GM08714 (cell line): ENCODE measurements around the gene THTPA.
A peak's percentile ranks its signal among the peaks of the same experiment; 100 is the strongest.

Experiments used
- H3K4me3 ChIP-seq: fragments of 200-500 bp; sonication (Bioruptor generic); 2 replicates; pipeline ENCODE4 v1.5.1; 2014; ENCODE audit warnings: mild to moderate bottlenecking, low read length, inconsistent platforms
- ZNF274 ChIP-seq: IDR thresholded peaks from 2 replicates; pipeline ENCODE4 v1.6.1; 2012; ENCODE audit warnings: mild to moderate bottlenecking, low read depth, low read length

The THTPA gene, protein sequence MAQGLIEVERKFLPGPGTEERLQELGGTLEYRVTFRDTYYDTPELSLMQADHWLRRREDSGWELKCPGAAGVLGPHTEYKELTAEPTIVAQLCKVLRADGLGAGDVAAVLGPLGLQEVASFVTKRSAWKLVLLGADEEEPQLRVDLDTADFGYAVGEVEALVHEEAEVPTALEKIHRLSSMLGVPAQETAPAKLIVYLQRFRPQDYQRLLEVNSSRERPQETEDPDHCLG

DNA sequence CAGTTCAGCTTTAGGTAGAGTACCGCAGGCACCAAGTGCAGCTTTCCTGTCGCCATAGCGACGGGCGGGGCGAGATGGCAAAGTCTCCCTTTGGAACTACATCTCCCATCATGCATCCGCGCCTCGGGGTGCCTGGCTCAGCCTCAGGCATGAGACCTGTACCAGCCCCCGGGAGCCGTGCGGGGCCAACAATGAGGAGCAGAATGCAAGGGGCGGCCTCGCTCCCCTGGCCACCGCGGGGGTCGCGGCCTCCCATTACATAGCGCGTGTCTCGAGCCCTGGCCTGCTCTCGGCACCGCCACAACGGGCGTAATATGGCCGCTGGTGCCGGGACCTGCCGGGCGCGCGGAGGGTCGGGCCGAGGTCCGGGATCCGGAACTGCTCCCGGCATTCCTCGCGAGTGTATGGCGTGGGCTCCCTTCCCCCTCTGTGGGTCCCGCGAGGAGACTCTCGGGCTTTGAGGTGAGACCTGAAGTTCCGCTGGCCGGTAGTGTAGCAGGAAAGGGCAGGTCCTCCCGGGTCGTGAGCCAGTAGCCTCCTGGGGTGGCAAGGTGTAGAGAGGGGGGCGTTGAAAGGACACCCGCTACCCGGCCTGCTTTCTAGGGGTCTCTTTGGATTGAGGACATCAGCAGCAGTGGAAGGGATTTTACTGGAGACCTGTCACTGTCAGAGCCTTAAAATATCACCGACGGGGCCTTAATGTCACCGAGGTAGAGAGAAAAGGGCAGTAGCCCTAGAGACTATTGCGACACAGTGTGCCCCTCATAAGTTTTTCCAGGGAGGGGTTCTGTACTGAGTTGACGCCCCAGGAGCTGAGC is at the start of gene THTPA:
TSS of gene THTPA (plus strand) at position 390 of the 818 bp plus-strand sequence. CDS start 487 bp downstream, outside the sequence.
- no peak for TF ChIP-seq ZNF274
- H3K4me3 ChIP-seq: peak within 1 kb of the TSS; percentile 79

GRCh38 chr14:23512156-23512555 is 43.9 kb upstream of the THTPA start:
- no peak overlapping the region; the same call in 1 of the 2 replicates for H3K4me3 ChIP-seq
- TF ChIP-seq ZNF274: no peak

DNA sequence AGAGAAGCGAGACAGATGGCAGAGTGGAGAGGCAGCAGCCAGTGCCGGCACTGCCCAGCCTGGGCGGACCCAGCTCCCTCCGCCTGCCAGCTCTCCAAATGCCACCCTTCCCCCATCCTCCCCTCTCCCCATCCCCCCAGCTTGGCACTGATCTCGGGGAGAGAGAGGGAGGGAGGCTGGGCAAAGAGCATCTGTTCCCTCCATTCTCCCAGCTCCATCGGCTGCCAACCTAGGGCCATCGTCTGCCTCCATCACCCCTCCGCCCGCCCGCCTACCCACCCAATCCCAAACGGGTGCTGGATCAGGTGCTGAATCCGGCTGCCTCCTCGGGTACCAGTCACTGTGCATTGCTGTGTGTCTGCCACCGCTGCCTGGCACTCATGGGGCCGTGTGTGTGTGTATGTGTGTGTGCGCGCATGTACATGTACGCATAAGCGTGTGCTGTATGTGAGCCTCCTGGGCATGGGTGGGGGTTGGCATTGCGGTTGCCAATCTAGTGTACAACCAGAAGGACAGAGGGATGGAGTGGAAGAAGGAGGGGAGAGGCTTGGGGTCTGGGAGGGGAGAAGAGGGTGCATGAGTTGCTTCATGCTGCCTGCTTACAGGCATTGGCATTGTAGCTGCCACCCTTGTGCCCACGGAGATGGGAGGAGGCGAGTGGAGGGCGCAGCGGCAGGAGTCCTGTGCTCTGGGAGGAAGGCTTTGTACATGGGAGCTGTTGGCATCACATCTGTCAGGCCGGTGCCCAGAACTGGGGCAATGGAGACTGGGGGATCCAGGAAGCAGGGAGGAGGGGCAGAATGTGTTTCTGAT is 42.9 kb upstream of the THTPA start:
- H3K4me3 ChIP-seq: no peak overlapping the region
- TF ChIP-seq ZNF274: no peak

DNA sequence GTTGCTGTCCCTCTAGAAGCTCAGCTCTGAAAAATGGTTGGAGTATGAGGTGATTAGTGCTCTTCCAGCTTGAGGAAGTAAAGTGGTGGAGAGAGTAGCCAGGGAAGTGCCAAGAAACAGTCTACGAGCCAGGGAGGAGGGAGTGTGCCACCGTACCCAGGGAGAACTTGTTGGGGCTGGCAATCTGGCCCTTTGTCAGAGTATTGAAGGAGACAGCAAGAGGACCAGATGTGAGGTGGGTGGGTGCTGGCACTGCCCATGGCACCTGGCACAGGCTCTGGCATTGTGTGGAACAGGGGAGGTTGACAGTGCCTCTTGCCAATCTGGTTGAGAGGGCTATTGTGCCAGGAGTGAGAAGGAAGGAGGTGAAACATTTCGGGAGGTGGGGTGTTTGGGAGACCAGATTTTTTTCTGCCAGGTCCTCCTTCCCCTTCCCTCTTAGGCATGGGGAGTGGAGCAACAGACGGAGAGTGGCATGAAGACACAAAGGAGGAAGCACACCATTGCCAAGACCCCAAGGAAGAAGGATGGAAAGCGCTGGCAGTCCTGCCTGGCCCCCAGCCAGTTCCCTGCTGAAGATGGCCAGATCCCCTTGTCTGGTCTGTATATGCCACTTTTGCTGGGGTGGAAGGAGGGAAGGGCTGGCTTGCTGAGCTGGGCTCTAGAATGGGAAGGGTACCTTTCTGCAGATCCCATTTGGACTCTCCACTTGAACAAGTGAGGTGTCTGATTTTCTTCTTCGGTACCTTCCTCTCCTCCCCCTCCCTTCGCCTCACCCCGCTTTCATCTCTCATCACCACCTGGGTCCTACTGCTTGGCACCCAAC is 42.0 kb upstream of the THTPA start:
- TF ChIP-seq ZNF274: no peak
- H3K4me3 ChIP-seq: no peak overlapping the region

- H3K4me3 ChIP-seq: no peak overlapping the region
- TF ChIP-seq ZNF274: no peak
Measured at GRCh38 chr14:23514644-23514957, 41.5 kb upstream of the THTPA start.

DNA sequence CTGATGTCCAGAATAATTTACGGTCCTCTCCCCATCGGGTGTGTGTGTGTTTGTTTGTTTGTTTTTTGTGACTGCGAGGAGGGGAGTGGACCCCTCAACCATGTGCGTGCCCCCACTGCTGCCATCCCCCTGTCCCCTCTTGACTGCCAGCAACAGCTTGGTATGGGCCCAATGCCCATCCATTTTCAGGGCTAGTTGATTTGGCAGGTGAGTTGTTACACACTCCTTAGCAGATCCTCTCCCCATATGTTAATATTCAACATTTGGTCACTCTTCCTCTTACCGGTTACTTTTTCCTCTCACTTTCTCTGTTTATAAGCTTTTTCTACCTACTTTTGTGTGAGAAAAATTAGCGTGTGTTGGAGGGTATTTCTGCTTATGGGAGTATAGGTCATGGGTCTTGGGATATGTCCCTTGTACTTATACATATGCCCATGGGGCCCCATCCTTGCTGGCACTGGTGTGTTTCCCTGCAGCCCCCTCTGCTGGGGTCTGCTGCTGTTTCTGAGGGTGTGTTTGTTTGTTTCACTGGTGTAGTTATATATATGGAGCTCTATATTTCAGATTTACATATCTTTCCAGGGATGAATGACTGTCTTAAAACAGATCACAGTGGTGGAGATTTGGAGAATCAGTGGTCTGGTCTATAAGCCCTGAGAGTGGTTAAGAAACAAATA is 38.3 kb upstream of the THTPA start:
- H3K4me3 ChIP-seq: no peak overlapping the region

DNA sequence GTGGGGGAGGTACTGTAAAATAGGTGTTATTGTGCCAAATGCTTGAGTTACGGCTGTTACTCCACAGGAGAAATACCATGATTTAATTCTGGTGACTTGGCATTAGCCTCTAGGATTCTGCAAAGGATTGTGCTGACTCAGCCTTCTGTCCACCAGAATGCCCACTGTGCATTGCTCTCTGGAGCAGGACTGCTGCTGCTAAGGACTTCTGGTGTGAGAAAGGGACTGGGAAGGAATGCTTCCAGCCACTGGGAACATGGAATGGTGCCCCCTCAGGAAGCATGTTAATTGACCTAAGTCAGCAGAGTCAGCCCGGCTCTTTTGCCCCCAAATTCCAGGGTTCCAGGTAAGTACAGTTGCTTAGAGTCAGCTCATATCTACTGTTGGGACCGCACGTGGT is 37.4 kb upstream of the THTPA start:
- H3K4me3 ChIP-seq: no peak overlapping the region
- no peak for TF ChIP-seq ZNF274

More for the DNA sequence above, 38.3 kb upstream of the THTPA start:
- TF ChIP-seq ZNF274: no peak

DNA sequence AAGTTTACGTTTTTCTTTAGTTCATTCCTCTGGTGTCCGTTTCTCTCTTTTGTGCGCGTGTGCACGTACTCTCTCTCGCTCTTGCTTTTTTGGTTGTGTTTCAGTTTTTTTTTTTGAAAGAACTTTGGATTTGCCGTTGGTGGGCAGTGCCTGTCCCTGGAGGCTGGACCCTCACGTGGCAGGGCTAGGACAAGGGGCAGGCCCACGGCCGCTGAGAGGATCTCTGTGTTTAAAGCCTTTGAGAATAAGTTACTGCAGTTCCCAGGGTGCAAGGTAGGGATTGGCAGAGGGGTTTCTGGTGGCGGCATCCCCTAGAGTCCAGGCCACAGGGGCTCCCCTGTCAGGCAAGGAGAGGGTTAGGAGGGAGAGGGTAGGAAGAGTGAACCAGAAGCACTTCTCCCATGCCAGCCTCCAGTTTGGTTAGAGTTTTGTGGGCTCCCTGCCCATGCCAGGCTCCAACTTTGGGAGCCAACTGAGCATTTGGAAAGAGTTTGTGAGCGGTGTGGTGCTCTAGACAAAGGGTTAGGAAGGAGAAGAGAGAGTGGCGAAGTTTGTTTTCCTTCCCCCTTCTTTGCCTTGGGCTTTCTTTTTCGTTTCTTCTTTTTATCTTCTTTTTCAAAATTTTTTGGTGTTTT is 35.1 kb upstream of the THTPA start:
- no peak for TF ChIP-seq ZNF274
- no peak overlapping the region for H3K4me3 ChIP-seq

GRCh38 chr14:23521785-23522640 is 34.1 kb upstream of the THTPA start:
- no peak for TF ChIP-seq ZNF274
- no peak overlapping the region for H3K4me3 ChIP-seq

DNA sequence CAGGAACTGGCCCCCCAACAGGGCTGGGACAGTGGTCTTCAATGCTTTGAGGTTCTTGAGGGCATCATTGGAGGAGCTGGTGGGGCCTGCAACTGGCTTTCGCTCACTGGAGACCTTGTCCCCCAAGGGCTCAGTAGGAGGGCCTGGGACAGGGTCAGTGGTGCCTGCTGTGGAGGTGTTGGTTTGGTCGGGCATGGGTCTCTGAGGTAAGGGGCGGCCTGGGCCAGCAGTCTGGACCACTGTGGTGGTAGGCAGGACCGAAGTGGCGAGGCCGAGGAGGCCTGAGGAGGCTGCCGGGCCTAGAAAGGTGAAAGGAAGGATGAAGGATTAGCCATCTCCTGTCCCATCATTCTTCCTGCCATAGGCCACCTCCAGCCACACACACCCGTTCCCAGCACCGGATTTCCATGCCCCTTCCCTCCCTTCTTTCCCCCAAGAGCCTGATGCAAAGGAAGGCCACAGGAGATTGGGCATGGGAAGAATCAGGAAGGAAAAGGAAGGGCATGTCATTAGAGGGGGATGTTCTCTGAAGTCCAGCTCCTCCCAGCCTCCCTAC is 33.4 kb upstream of the THTPA start:
- no peak for TF ChIP-seq ZNF274
- no peak overlapping the region for H3K4me3 ChIP-seq

DNA sequence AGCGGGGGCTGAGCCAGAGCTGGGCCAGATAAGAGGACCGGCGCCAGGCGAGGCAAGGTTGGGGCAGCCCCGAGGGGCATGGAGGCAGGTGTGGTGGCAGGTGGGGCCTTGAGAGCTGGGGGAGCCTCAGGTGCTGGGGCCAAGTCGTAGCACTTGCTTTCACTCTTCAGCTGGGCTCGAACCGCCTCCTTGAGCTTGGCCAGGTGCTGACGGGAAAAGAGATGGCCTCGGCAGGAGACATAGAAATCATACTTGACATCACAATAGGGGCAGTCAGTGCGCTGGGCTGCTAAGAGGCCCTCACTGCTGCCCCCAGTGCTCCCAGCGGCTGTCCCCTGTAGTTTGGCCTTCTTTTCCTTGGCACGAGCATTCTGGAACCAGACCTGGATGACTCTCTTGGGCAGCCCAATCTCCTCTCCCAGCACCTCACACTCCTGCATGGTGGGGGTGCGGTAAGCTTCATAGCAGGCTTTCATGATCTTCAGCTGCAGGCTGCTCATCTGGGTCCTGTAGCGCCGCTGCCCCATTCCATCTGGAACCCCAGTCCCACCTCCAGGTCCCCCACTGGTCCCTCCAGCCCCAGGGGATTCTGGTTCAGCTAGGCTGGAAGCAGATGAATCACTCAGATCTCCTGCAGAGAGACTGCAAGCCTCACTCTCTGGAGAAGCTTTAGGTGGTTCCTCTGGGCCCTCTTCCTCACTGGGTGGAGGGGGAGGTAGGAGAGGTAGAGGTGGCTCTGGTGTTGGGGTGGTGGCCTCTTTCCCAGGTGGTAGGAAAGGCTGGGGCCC is 32.6 kb upstream of the THTPA start:
- H3K4me3 ChIP-seq: no peak overlapping the region
- TF ChIP-seq ZNF274: no peak

DNA sequence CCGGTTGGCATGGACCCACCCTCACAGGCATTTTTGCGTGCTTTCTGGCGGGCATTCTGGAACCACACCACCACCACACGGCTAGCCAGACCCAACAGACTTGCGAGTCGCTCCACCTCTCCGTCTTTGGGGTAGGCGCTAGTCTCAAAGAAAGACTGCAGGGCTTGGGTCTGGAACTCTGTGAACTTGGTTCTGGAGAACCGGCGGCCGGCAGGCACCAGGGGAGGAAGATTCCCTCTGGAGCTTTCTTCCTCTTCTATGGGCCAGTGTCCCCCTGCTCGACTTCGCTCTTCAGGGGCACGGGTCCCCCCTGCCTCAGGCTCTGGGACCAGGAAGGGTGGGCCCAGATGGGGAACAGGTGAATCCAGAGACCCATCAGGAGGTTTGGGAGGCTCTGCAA is 31.1 kb upstream of the THTPA start:
- no peak overlapping the region for H3K4me3 ChIP-seq
- TF ChIP-seq ZNF274: no peak
